Measurements from ENCODE around the gene MC1R. TPM values are rescaled to one million over a fixed set of nuclear protein-coding genes. Genes with fewer than 3 reads are reported as not detected.
A peak's percentile ranks its signal among the peaks of the same experiment; 100 is the strongest.

The MC1R gene
- total and polyA plus RNA-seq, 10 of the 15 experiments (the other 5 are each of a cell fraction or from before 2014, with no cell fraction given) = 0.06 to 2.3 (median 0.45) TPM

GRCh38 chr16:89953671-89954406 is 35.2 kb downstream of the MC1R start (continued):
- no peak for TF ChIP-seq REST (IDR thresholded peaks at IDR 0.05; ENCODE audit: low read depth, low read length)
- TF ChIP-seq RB1 (IDR thresholded peaks at IDR 0.05; ENCODE audit: borderline replicate concordance) = no peak
- peak; percentile 79 for TF ChIP-seq MTA3 (IDR thresholded peaks at IDR 0.05; ENCODE audit: borderline replicate concordance, low read length)
- TF ChIP-seq MLLT1 (IDR thresholded peaks at IDR 0.05) = peak; percentile 88
- no peak for TF ChIP-seq POLR2AphosphoS5 (IDR thresholded peaks at IDR 0.05; ENCODE audit: low read length)
- peak; percentile 98 for TF ChIP-seq SPI1 (IDR thresholded peaks at IDR 0.05; ENCODE audit: borderline replicate concordance, insufficient read depth, low read depth, low read length)
- peak; percentile 42; the same call in 1 of the 2 replicates for TF ChIP-seq NBN (IDR thresholded peaks at IDR 0.05)
- TF ChIP-seq EED (IDR thresholded peaks at IDR 0.05; ENCODE audit: low read depth) = peak; percentile 99
- no peak for TF ChIP-seq MYB (IDR thresholded peaks at IDR 0.05; ENCODE audit: borderline replicate concordance, low read depth, low read length)
- TF ChIP-seq SRF (IDR thresholded peaks at IDR 0.05; ENCODE audit: low read depth in 2 of 2, low read length in 2 of 2) = 0 out of 4 replicates have a peak, but pooled peaks of 1 of the 2 experiments have one; percentile 6
- TF ChIP-seq NKRF (conservative IDR thresholded peaks at IDR 0.05) = no peak
- TF ChIP-seq IKZF1 (conservative IDR thresholded peaks at IDR 0.05) = peak; percentile 97
- TF ChIP-seq MEF2A (IDR thresholded peaks at IDR 0.05; ENCODE audit: insufficient read depth, low read depth, low read length) = no peak
- no peak for TF ChIP-seq CEBPB (IDR thresholded peaks at IDR 0.05; ENCODE audit: borderline replicate concordance in 1 of 2, low read depth in 2 of 2, low read length in 2 of 2)
- no peak for TF ChIP-seq PKNOX1 (IDR thresholded peaks at IDR 0.05)
- no peak for TF ChIP-seq STAT1 (conservative IDR thresholded peaks at IDR 0.05)
- TF ChIP-seq FOXK2 (IDR thresholded peaks at IDR 0.05) = no peak
- no peak for TF ChIP-seq HSF1 (IDR thresholded peaks at IDR 0.05; ENCODE audit: low read depth, low read length)
- 0 out of 2 replicates have a peak, but pooled peaks have one; percentile 18 for TF ChIP-seq CBX5 (IDR thresholded peaks at IDR 0.05; ENCODE audit: low read depth)
- TF ChIP-seq WRNIP1 (IDR thresholded peaks at IDR 0.05; ENCODE audit: borderline replicate concordance, low read depth, low read length) = no peak
